ENCODE results near the gene CCAR1.
"Not testable (repeated sequence)": the region's sequence is repeated elsewhere in the genome, so short reads cannot be mapped to it uniquely, and the experiment has no call there.

CCAR1 gene

GRCh38 chr10:68829952-68830351 lies 108.9 kb downstream of the CCAR1 start:
- no peak for DNase-seq

- no peak for DNase-seq
Measured at GRCh38 chr10:68831961-68832455, 111.0 kb downstream of the CCAR1 start.

GRCh38 chr10:68832601-68833000 lies 111.6 kb downstream of the CCAR1 start:
- no peak for DNase-seq

- DNase-seq: no peak
Measured at GRCh38 chr10:68837626-68838322, 116.7 kb downstream of the CCAR1 start.

GRCh38 chr10:68840650-68841049 lies 119.6 kb downstream of the CCAR1 start:
- not testable (repeated sequence) for DNase-seq
